Activated T-cell treated with anti-CD3 and anti-CD28 coated beads, Interleukin-2, amount 50 U/mL, for 24 hours (primary cell): ENCODE measurements around the gene HDLBP.

Source experiments
- DNase-seq: peaks from one replicate; pipeline ENCODE4 v3.0.0-alpha.2; 2020
- H3K27ac Mint-ChIP-seq: 2 replicates; pipeline ENCODE4 v1.8.0; 2020; ENCODE audit warnings: mild to moderate bottlenecking, mixed read lengths
- H3K27me3 Mint-ChIP-seq: 2 replicates; pipeline ENCODE4 v1.8.0; 2020; ENCODE audit warnings: mixed read lengths
- H3K36me3 Mint-ChIP-seq: 2 replicates; pipeline ENCODE4 v1.8.0; 2020; ENCODE audit warnings: low read depth, mixed read lengths
- H3K4me1 Mint-ChIP-seq: 2 replicates; pipeline ENCODE4 v1.8.0; 2020; ENCODE audit warnings: low read depth, mixed read lengths
- H3K4me3 Mint-ChIP-seq: 2 replicates; pipeline ENCODE4 v1.8.0; 2020; ENCODE audit warnings: mild to moderate bottlenecking, moderate library complexity, mixed read lengths
- H3K9me3 Mint-ChIP-seq: 2 replicates; pipeline ENCODE4 v1.8.0; 2020; ENCODE audit warnings: mixed read lengths

HDLBP gene

DNA sequence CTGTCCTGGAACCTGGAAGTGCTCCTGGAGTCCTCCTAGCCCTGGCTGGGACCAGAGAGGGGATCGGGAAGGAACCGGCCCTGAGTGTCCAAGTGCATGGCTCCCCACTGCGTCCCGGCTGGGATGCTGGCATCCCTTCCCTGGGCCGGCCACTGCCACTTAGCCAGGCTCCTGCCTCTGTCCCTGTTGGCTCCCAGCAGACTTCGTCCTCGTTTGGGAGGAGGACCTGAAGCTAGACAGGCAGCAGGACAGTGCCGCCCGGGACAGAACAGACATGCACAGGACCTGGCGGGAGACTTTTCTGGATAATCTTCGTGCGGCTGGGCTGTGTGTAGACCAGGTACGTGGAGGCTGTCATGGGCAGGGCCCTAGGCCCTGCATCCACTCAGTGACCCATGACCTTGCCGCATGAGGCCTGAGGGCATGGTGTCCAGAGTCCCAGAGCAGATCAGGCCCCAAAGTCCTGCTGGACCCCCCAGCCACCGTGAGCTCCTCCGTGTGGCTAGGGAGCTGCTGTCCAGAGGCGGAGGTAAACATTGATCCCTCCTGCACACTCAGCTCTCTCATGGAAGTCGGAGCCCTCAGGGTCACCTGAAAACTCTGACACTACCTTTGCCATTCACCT, 119.9 kb downstream of the HDLBP start:
- no peak overlapping the region for H3K27ac Mint-ChIP-seq
- no peak for DNase-seq
- no peaks in the 10 kb centered on the region for H3K4me1 Mint-ChIP-seq
- H3K9me3 Mint-ChIP-seq = no peaks in the 10 kb centered on the region
- H3K36me3 Mint-ChIP-seq = no peaks in the 10 kb centered on the region
- H3K4me3 Mint-ChIP-seq = no peak overlapping the region
- H3K27me3 Mint-ChIP-seq = no peaks in the 10 kb centered on the region

DNA sequence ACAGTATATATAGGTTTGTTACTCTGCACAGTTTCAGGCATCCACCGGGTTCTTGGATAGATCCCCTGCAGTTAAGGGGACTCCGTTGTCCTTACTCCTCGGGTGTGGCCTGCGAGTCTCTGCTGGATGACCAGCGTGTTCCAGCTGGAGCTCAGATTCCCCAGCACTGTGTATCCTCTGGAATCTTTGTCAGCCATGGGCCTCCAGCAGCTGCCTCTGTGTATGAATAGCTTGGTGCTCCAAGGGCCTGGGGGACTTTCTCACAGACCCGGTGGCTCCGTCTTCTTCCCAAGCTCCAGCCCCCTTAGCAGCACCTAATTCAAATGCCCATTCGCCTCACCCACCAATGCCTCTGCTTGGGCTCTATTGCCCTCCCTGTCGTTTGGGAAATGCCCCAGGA, 120.7 kb downstream of the HDLBP start:
- no peaks in the 10 kb centered on the region for H3K27me3 Mint-ChIP-seq
- H3K27ac Mint-ChIP-seq = no peak overlapping the region
- no peaks in the 10 kb centered on the region for H3K36me3 Mint-ChIP-seq
- no peak overlapping the region for H3K4me3 Mint-ChIP-seq
- H3K9me3 Mint-ChIP-seq = no peaks in the 10 kb centered on the region
- no peak for DNase-seq
- no peaks in the 10 kb centered on the region for H3K4me1 Mint-ChIP-seq

- no peaks in the 10 kb centered on the region for H3K36me3 Mint-ChIP-seq
- H3K27ac Mint-ChIP-seq = no peak overlapping the region
- H3K4me1 Mint-ChIP-seq = no peaks in the 10 kb centered on the region
- no peak for DNase-seq
- no peaks in the 10 kb centered on the region for H3K27me3 Mint-ChIP-seq
- H3K9me3 Mint-ChIP-seq = no peaks in the 10 kb centered on the region
- no peak overlapping the region for H3K4me3 Mint-ChIP-seq
These were observed 122.2 kb downstream of the HDLBP start for GRCh38 chr2:241193271-241193670.

- no peak overlapping the region for H3K4me3 Mint-ChIP-seq
These were observed 124.4 kb downstream of the HDLBP start for GRCh38 chr2:241191081-241191480.

GRCh38 chr2:241190291-241190981, 125.0 kb downstream of the HDLBP start:
- Mint-ChIP-seq H3K36me3 (no peaks in the 10 kb centered on the region), H3K4me3 (no peak overlapping the region), H3K9me3 (no peaks in the 10 kb centered on the region), H3K27ac (no peak overlapping the region), H3K4me1 (no peaks in the 10 kb centered on the region), H3K27me3 (no peaks in the 10 kb centered on the region)
- no peak for DNase-seq

More at GRCh38 chr2:241191081-241191480, 124.4 kb downstream of the HDLBP start:
- H3K36me3 Mint-ChIP-seq = no peaks in the 10 kb centered on the region
- H3K27ac Mint-ChIP-seq = no peak overlapping the region
- no peaks in the 10 kb centered on the region for H3K27me3 Mint-ChIP-seq
- H3K9me3 Mint-ChIP-seq = no peaks in the 10 kb centered on the region
- DNase-seq = no peak
- H3K4me1 Mint-ChIP-seq = no peaks in the 10 kb centered on the region

GRCh38 chr2:241189856-241190201, 125.6 kb downstream of the HDLBP start:
- H3K27me3 Mint-ChIP-seq = no peaks in the 10 kb centered on the region
- no peak for DNase-seq
- H3K27ac Mint-ChIP-seq = no peak overlapping the region
- no peaks in the 10 kb centered on the region for H3K36me3 Mint-ChIP-seq
- H3K4me1 Mint-ChIP-seq = no peaks in the 10 kb centered on the region
- no peaks in the 10 kb centered on the region for H3K9me3 Mint-ChIP-seq
- no peak overlapping the region for H3K4me3 Mint-ChIP-seq

- no peaks in the 10 kb centered on the region for H3K27me3 Mint-ChIP-seq
- DNase-seq = no peak
- H3K36me3 Mint-ChIP-seq = no peaks in the 10 kb centered on the region
- no peaks in the 10 kb centered on the region for H3K4me1 Mint-ChIP-seq
- no peaks in the 10 kb centered on the region for H3K9me3 Mint-ChIP-seq
- H3K4me3 Mint-ChIP-seq = no peak overlapping the region
- no peak overlapping the region for H3K27ac Mint-ChIP-seq
These were observed 126.2 kb downstream of the HDLBP start for GRCh38 chr2:241189093-241189855.

DNA sequence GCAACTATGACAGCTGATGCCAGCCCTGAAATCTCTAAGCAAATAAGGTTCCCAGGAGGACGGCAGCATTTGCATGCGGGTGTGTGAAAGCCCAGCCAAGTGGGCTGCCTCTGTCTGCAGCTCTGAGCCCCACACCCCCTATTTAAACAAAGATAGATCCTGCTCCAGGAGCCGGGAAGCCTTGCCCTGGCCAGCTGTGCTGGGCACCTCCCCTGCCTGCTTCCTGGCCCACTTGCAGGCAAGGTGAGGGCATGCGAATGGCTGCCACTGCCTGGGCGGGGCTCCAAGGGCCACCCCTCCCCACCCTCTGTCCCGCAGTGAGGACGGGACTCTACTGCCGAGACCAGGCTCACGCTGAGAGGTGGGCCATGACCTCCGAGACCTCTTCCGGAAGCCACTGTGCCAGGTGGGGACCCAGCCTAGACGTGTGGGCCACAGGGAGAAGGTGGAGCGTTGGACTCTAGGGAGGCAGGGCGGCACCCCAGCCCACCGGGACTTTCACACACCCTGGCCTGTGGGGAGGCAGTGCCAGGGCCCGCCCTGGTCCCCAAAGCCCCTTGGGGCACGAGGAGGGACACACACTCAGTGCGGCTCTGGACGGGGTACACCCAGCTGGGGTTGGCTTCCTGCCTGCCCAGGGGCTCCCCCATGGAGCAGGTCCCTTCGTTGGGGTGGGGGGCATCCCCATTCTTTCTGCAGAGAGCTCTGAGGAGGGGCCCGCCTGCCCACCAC, 126.9 kb downstream of the HDLBP start, which contains the start of gene ANO7:
Gene ANO7, plus strand, starts transcription at position 317 of the 732 bp plus-strand sequence. CDS start 1,387 bp downstream, outside the sequence.
- no peaks in the 10 kb centered on the region for H3K9me3 Mint-ChIP-seq
- peaks cover 3% of the 10 kb centered on the region for H3K36me3 Mint-ChIP-seq
- H3K27me3 Mint-ChIP-seq = no peaks in the 10 kb centered on the region
- no peaks in the 10 kb centered on the region for H3K4me1 Mint-ChIP-seq
- H3K4me3 Mint-ChIP-seq = no peak within 1 kb of the TSS
- no peak within 1 kb of the TSS for H3K27ac Mint-ChIP-seq
- DNase-seq = no peak

- H3K36me3 Mint-ChIP-seq = peaks cover 7% of the 10 kb centered on the region
- no peak overlapping the region for H3K27ac Mint-ChIP-seq
- no peak for DNase-seq
- no peaks in the 10 kb centered on the region for H3K27me3 Mint-ChIP-seq
- H3K9me3 Mint-ChIP-seq = no peaks in the 10 kb centered on the region
- no peak overlapping the region for H3K4me3 Mint-ChIP-seq
- no peaks in the 10 kb centered on the region for H3K4me1 Mint-ChIP-seq
These were observed 127.6 kb downstream of the HDLBP start for GRCh38 chr2:241187918-241188234.

GRCh38 chr2:241187101-241187917, 128.2 kb downstream of the HDLBP start:
- H3K27me3 Mint-ChIP-seq = no peaks in the 10 kb centered on the region
- no peaks in the 10 kb centered on the region for H3K9me3 Mint-ChIP-seq
- no peak overlapping the region for H3K27ac Mint-ChIP-seq
- H3K4me1 Mint-ChIP-seq = no peaks in the 10 kb centered on the region
- peaks cover 13% of the 10 kb centered on the region for H3K36me3 Mint-ChIP-seq
- no peak for DNase-seq
- no peak overlapping the region for H3K4me3 Mint-ChIP-seq

- no peaks in the 10 kb centered on the region for H3K27me3 Mint-ChIP-seq
- peaks cover 22% of the 10 kb centered on the region for H3K36me3 Mint-ChIP-seq
- no peaks in the 10 kb centered on the region for H3K9me3 Mint-ChIP-seq
- H3K27ac Mint-ChIP-seq = no peak overlapping the region
- no peak overlapping the region for H3K4me3 Mint-ChIP-seq
- H3K4me1 Mint-ChIP-seq = no peaks in the 10 kb centered on the region
- no peak for DNase-seq
These were observed 129.5 kb downstream of the HDLBP start for GRCh38 chr2:241185961-241186360.

DNA sequence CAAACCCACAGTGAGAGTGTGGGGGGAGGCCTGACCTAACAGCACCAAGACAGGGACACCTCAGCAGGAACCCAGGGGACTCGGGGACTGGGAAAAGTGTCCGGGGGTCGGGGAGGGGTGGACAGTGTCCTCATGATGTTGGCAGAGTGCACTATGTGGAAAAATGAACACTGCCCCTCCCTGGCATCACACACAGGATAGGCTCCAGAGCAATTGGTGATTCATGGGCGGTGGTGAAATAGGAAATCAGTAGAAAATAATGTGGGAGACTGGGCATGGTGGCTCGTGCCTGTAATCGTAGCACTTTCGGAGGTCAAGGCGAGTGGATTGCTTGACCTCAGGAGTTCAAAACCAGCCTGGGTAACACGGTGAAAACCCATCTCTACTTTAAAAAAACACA, 130.6 kb downstream of the HDLBP start:
- Mint-ChIP-seq H3K9me3 (no peaks in the 10 kb centered on the region), H3K27me3 (no peaks in the 10 kb centered on the region), H3K36me3 (peaks cover 31% of the 10 kb centered on the region), H3K4me1 (peaks cover 8% of the 10 kb centered on the region), H3K4me3 (no peak overlapping the region), H3K27ac (no peak overlapping the region)
- DNase-seq = no peak

- H3K4me1 Mint-ChIP-seq = peaks cover 18% of the 10 kb centered on the region
- no peak overlapping the region for H3K27ac Mint-ChIP-seq
- no peaks in the 10 kb centered on the region for H3K9me3 Mint-ChIP-seq
- no peaks in the 10 kb centered on the region for H3K27me3 Mint-ChIP-seq
- H3K4me3 Mint-ChIP-seq = no peak overlapping the region
- H3K36me3 Mint-ChIP-seq = peaks cover 45% of the 10 kb centered on the region
- no peak for DNase-seq
These were observed 132.3 kb downstream of the HDLBP start for GRCh38 chr2:241183221-241183620.

DNA sequence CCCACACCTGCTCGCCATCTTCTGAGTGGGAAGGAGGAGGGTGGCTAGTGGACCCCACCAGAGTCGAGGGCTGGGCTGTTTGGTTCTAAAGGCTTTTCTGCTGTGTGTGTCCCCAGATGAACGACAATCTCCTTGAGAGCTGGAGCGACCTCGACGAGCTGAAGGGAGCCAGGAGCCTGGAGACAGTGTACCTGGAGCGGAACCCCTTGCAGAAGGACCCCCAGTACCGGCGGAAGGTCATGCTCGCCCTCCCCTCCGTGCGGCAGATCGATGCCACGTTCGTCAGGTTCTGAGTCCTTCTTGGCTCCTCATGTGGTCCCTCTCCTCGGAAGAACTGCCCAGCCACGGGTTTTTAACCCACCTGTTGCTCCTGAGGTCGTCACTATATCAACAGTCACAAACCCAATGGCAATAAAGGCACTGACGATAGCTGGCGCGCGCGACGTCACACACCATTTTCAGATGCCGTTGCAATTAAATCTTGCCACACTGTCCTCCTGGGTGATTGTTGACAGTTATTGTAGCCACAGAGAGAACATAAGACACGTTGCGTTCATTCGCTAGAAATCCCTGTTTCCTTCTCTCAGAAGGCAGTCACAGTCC, 132.8 kb downstream of the HDLBP start:
- no peak overlapping the region for H3K4me3 Mint-ChIP-seq

More for the DNA sequence above, 132.8 kb downstream of the HDLBP start:
- Mint-ChIP-seq H3K27ac (no peak overlapping the region), H3K9me3 (no peaks in the 10 kb centered on the region), H3K36me3 (peaks cover 51% of the 10 kb centered on the region), H3K4me1 (peaks cover 18% of the 10 kb centered on the region), H3K27me3 (no peaks in the 10 kb centered on the region)
- no peak for DNase-seq
